Colon (tissue), 2 donors: ENCODE measurements around the gene SPRR2A.
"Not testable (repeated sequence)": the region's sequence is repeated elsewhere in the genome, so short reads cannot be mapped to it uniquely, and the experiment has no call there.

Source experiments
- FAIRE-seq: peaks from 2 replicates; lab custom pipeline; 2012; peaks lifted over from hg19 to GRCh38; lab: Jason Lieb, UNC
- donor health status: control.
- donor health status: control.

Gene SPRR2A

DNA sequence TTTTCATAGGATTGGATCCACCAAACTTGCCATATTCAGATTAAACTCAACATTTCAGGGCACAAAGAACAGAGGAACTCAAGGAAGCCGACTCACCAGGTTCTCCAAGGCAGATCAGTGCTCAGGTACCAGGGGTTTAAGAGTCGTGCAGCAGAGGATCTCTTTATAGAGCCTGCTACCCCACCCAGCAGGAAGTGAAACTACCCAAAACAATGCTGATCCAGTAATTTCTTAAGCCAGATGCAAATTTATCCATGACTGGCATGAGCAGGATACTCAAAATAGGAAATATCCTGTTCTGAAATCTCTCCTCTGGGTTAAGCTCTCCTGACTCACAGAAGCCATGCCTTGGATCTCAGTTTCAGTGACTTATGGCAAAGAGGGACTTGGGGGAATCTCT is at the start of gene SPRR2A:
Gene SPRR2A (minus strand): TSS at position 138 of the 400 bp plus-strand sequence. CDS start 777 bp downstream, outside the sequence.
- FAIRE-seq: no peak

DNA sequence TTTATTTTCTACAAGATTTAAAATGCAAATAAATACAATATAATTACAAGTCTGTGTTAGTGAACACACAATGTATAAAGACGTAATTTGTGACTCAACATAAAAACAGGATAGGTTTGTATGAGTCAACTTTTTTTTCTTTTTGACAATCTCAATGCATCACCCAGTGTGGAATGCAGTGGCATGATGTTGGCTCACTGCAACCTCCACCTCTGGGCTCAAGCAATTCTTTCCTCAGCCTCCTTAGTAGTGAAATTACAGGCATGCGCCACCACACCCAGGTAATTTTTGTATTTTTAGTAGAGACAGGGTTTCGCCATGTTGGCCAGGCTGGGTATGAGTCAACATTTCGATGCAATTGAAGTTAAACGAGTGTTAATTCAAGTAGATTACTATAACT is 42.9 kb upstream of the SPRR2A start:
- FAIRE-seq: no peak

DNA sequence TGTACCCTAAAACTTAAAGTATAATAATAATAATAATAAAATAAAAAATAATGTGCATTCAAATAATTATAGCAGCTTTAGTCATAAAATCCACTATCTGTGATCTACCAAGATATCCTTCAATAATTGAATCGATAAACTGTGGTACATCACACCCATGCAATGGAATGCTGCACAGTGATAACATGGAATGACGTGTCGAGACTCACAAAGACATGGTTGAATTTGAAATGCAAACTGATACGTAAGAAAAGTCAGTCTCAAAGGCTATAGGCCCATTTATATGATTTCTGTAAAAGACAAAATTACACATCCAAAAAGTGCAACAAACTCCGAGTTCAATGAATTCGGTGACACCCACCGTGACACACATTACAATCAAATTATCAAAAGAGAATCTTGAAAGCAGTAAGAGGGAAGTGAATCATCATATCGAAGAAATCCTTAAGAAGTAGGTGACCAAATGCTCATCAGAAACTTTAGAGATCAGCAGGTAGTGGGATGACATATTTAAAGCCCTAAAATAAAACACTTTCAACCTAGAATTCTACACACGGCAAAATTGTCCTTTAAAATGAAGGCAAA is 42.2 kb upstream of the SPRR2A start:
- no peak for FAIRE-seq

DNA sequence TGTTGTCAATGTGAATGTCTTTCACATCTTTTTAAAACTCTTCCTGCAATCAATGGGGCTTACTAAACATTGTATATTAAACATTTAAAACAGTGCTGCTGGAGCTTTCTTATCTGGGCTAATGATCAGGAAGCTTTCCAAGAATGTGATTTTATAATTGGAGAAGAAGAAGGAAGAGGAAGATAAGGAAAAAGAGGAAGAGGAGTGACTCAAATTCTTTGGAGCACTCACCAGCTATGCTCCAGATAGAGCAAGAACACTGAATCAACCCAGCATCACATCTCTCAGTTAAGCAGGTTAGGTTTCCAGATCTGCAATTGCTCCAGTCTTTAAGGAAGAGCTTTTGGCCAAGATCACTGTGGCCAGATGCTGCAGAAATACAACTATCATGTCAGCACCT is 38.5 kb upstream of the SPRR2A start:
- no peak for FAIRE-seq

DNA sequence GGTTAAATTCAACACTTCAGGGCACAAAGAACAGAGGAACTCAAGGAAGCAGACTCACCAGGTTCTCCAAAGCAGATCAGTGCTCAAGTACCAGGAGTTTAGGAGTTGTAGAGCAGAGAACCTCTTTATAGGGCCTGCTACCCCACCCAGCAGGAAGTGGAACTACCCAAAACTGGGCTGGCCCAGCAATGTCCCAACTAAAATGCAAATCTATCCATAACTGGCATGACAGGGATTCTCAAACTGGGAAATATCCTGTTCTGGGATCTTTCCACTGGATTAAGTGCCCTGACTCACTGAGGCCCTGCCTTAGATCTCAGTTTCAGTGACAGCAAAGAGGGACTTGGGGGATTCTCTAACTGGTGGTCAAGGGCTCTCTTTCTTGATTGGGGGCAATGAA is 37.1 kb upstream of the SPRR2A start, which contains the start of gene SPRR2E:
Gene SPRR2E (minus strand): TSS at position 101 of the 400 bp plus-strand sequence. CDS start 775 bp downstream, outside the sequence.
- FAIRE-seq: no peak

DNA sequence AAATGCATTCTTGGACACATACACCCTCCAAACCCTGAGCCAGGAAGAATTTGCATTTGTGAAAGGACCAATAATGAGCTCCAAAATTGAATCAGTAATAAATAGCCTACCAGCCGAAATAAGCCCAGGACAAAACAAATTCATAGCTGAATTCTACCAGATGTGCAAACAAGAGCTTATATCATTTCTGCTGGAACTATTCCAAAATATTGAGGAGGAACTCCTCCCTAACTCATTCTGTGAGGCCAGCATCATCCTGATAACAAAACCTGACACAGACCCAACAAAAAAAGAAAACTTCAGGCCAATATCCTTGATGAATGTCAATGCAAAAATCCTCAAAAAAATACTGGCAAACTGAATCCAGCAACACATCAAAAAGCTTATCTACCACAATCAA is 30.3 kb upstream of the SPRR2A start:
- FAIRE-seq: no peak

DNA sequence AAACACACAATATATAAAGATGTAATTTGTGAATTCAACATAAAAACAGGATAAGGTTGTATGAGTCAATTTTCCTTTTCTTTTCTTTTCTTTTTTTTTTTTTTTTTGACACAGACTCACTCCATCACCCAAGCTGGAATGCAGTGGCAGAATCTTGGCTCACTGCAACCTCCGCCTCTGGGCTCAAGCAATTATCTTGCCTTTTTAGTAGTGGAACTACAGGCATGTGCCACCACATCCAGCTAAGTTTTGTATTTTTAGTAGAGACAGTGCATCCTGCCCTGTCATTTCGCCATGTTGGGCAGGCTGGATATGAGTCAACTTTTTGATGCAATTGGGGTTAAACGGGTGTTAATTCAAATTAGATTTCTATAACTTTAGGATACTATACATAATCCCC is 24.4 kb upstream of the SPRR2A start:
- no peak for FAIRE-seq

DNA sequence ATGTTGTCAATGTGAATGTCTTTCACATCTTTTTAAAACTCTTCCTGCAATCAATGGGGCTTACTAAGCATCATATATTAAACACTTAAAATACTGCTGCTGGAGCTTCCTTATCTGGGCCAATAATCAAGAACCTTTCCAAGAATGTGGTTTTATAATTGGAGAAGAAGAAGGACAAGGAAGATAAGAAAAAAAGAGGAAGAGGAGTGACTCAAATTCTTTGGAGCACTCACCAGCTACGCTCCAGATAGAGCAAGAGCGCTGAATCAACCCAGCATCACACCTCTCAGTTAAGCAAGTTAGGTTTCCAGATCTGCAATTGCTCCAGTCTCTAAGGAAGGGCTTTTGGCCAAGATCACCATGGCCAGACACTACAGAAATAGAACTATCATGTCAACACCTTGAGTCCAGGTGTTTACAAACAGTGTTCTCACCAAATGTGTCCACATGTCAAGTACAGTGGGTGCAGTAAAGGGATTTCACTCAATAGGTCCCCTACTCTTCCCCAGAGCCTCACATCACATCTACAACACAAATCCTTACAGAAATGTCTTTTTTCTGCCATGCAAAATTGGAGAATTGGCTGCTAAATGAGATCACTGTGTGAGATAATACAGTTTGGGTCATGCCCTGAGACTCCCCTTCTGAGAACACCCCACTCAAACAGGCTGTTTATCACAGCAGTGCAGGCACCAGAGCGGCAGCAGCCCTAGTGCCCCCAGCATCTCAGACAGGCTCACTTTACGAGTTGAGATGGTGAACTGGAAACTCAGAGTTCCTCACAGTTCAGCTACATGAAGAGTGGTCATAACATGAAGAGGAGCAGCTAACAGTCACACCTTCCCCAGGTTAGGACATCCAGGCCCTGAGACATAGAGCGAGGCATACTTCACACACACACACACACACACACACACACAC is 15.8 kb upstream of the SPRR2A start:
- FAIRE-seq: no peak

DNA sequence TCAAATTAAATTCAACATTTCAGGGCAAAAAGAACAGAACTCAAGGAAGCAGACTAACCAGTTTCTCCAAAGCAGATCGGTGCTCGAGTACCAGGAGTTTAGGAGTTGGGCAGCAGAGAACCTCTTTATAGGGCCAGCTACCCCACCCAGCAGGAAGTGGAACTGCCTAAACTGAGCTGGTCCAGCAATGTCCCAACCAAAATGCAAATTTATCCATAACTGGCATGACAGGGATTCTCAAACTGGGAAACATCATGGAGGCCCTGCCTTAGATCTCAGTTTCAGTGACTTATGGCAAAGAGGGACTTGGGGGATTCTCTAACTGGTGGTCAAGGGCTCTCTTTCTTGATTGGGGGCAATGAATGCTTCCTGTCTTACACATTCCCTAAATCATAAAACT is 14.2 kb upstream of the SPRR2A start, which contains the start of gene SPRR2B:
Gene SPRR2B (minus strand): TSS at position 101 of the 400 bp plus-strand sequence. CDS start 772 bp downstream, outside the sequence.
- FAIRE-seq: no peak

DNA sequence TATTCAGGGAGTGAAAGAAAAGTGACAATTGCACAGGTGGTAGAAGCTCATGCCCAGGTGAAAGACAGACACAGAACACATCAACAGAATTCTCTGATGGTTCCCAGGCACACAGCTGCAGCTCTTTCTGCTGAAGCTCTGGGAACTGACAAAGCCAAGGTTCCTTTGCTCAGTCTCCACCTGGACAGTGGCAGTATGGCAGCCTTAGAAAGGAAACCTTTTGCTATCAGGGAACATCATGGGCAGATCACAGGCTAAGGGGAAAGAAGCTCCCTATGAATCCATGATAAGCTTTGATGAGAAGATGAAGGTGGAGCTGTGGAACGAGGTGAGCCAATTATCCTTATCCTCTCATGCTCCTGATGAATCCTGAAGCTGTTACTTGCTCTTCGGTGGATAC is 12.9 kb upstream of the SPRR2A start:
- no peak for FAIRE-seq

DNA sequence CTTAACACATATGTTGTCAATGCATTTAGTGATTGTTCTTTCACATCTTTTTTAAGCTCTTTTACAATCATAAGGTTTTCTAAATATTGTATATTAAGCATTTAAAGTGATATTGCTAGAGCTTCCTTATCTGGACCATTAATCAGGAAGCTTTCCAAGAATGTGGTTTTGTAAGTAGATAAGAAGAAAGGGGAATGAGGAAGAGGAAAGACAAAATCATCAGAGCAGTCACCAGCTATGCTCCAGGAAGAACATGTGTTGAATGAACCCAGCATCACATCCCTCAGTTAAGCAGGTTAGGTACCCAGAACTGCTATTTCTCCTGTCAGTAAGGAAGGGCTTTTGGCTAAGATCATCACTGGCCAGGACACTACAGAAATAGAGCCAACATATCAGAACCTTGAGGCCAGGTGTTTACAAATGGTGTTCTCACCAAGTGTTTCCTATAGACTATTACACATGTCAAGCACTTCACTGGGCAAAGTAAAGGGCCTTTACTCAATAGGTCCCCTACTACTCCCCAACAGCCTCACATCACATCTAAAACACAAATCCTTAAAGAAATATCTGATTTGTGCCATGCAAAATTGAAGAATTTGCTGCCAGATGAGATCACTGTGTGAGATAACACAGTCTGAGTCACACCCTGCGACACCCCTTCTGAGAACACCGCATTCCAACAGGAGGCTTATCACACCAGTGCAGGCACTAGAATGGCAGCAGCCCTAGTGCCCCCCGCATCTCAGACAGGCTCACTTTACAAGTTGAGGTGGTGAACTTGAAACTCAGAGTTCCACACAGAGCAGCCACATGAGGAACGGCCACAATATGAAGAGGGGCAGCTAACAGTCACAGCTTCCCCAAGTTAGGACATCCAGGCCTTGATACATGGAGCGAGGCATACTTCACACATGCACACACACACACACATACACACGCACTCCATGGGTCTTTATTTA is 1.8 kb upstream of the SPRR2A start:
- FAIRE-seq: no peak

DNA sequence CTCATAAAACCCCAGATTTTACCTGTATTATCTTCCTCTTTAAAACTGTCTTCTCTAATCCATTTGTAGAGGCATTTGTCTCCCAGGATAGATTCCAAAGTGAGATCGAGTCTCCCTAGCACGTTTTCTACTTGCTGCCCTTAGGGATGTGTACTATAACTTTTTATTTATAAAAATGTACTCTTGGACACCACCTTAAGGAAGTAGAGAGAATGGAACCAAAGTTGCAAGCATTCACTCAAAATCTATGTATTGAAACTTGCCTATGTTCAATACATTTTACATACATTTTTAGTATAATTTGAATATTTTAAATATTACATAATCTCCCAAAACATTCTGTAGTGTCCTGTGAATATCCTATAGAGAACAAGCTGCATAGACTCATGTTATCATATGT is 842 bp upstream of the SPRR2A start:
- FAIRE-seq: no peak

DNA sequence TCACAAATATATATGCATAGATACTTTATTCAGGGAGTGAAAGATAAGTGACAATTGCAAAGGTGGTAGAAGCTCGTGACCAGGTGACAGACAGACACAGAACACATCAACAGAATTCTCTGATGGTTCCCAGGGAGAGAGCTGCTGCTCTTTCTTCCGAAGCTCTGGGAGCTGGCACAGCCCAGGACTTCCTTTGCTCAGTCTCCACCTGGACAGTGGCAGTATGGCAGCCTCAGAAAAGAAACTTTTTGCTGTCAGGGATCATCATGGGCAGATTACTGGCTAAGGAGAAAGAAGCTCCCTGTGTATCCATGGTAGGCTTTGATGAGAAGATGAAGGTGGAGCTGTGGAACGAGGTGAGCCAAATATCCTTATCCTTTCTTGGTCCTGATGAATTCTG is 1.2 kb downstream of the SPRR2A start:
- FAIRE-seq: not testable (repeated sequence)

DNA sequence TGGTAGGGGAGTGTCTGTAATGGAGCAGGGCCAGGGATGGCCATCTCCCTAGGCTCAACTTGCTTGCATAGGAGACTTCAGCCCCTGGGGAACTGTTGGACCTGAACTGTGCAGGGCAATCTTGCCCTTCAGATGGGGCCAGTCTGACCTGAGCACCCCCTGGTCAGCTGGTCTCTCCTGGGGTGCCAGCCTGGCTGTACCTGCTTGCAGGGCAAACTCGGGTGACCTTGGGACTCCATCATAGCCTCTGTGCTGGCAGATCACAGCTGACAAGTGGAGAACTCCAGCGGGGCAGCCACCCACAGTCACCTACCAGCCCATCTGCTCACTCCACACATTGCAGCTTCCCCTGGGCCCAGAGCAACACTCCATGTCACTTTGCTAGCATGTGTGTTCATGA is 8.1 kb downstream of the SPRR2A start:
- FAIRE-seq: no peak

DNA sequence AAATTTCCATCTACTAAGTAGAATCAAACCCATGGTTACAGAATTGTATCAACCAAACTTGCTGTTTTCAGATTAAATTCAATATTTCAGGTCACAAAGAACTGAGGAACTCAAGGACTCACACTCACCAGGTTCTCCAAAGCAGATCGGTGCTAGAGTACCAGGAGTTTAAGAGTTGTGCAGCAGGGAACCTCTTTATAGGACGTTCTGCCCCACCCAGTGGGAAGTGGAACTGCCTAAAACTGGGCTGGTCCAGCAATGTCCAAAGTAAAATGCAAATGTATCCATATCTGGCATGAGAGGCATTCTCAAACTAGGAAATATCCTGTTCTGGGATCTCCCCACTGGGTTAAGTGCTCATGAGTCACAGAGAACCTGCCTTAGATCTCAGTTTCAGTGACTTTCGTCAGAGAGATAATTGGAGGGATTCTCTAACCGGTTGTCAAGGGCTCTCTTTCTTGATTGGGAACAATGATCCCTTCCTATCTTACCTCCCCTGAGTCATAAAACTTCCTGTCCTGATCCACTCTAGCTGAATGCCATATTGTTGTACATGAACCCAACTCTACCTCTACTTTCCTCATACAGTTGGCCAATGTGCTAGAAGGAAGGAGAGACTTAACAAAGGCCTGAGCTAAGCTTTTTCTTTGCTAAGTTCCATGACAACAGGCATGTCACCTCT is 16.2 kb downstream of the SPRR2A start, which contains the start of gene SPRR2D:
Gene SPRR2D (minus strand): TSS at position 171 of the 682 bp plus-strand sequence. CDS start 774 bp downstream, outside the sequence.
- no peak for FAIRE-seq

DNA sequence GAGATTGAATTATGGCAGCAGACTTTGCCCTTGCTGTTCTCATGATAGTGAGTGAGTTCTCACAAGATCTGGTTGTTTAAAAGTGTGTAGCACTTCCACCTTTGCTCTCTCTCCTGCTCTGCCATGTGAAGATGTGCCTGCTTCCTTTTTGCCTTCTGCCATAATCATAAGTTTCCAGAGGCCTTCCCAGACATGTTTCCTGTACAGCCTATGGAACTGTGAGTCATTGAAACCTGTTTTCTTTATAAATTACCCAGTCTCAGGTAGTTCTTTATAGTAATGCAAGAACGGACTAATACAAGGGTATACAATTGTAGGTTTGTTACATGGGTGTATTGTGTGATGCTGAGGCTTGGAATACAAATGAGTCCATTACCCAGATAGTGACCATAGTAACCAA is 22.1 kb downstream of the SPRR2A start:
- FAIRE-seq: no peak

DNA sequence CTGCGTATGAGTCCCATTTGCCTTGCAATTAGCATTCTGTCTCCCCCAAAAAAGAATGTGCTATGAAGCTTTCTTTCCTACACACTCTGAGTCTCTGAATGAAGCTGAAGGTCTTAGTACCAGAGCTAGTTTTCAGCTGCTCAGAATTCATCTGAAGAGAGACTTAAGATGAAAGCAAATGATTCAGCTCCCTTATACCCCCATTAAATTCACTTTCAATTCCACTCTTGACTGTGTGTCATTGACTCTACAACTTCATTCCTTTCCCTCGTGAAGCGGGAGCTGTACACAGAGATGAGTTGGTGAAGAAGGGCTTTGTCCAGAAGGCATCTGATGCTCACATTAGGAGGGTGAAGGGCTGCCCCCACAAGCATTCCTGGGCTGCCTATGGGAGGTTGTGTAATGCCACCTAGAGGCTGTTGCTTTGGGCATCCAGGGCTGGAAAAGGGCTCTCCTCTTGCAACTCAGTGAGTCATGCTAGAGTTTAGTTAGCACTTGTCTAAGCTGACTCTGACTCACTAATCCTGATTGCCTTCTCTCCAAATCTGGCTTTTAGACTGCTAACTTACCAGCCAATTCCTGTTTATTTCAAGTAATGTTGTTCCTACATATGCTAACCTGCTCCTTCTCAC is 24.5 kb downstream of the SPRR2A start:
- FAIRE-seq: no peak

DNA sequence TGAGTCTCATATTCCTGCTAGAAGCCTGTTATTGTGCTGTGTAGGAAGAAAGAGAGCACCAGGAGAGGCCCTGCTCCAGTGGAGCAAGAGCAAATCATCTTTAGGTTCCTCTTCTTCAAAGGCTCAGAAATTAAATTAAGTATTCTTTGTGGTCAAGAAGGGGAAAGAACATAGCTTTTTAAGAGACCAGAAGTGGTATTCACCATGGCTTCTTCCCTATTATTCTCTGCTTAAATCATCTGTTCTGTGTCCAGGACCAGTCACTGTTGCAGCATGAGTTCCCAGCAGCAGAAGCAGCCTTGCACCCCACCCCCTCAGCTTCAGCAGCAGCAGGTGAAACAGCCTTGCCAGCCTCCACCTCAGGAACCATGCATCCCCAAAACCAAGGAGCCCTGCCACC is 25.2 kb downstream of the SPRR2A start:
- no peak for FAIRE-seq

DNA sequence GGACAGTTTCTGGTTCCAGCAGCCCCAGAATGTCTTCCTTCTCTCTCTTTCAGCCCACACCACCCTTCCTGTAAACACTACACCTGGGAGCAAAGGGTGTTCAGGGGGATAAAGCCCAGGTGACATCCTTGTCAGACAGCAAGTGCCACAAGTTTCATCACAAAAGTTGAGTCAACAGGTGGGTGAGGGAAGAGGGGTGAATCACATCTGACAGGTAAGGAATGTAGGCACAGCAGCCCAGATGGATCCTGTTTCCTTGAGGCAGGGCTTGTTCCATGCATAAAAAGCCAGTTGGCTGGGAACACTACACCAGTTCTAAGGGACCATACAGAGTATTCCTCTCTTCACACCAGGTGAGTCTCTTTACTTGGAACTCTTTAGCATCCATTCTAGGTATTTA is 26.4 kb downstream of the SPRR2A start, which contains the start of gene SPRR1B:
Gene SPRR1B (plus strand): TSS at position 309 of the 400 bp plus-strand sequence. CDS start 1,143 bp downstream, outside the sequence.
- no peak for FAIRE-seq

DNA sequence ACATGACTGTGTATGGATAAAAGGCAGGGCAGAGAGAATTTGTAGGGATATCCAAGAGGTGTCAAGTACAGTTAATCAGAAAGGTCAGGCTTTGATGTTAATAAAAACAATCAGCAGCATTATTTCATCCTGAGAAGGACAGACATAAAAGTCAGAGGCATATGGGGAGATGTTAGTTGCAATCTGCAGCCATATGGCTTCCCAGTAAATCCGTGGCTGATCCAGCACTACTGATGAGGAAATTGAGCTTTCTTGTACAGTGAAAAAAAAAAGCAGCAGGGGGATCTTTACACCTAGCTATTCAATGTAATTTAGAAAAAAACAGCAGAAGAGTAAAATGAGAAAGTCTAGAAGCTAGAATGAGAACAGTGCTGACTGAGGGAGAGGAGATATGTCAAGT is 28.5 kb downstream of the SPRR2A start:
- no peak for FAIRE-seq

DNA sequence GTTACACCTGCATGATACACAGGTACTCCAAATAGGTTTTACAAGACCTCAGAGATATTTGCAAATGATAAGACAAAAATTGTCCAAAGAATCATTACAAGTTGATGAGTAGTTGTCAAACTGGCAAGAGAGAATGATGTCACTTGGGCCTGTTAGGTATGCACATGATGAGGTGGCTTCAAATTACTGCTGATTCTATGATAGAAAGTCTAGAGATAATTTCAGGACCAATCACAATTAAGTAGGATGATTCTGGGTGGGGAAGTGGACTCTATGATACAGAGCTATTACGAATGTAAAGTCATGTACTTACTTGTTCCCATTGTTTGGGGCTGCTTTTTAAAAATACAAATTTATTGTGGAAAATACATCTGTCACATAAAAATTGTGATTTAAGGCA is 31.5 kb downstream of the SPRR2A start:
- FAIRE-seq: no peak
